Measurements from ENCODE around the gene SCD.

The SCD gene

GRCh38 chr10:100359529-100360150, 12.6 kb downstream of the SCD start:
- peak overlapping the region; percentile 12 for H3K4me2 ChIP-seq (ENCODE audit: low read length)
- H3K9ac ChIP-seq (ENCODE audit: low read length) = peak overlapping the region; percentile 22
- H3K27ac ChIP-seq (ENCODE audit: low read depth, low read length) = peak overlapping the region; percentile 59
- peak overlapping the region; percentile 26 for H3K56ac ChIP-seq (ENCODE audit: low read length)
- peak overlapping the region; percentile 85 for H3K4ac ChIP-seq (ENCODE audit: low read depth, low read length)
- H3K18ac ChIP-seq (ENCODE audit: low read length) = peak overlapping the region; percentile 78
- H4K8ac ChIP-seq (ENCODE audit: low read depth, low read length) = no peak overlapping the region
- peak overlapping the region; percentile 69 for H3K23ac ChIP-seq (ENCODE audit: low read length)
- H2AK5ac ChIP-seq (ENCODE audit: low read length) = peak overlapping the region; percentile 72
- peak overlapping the region; percentile 90 for H2BK5ac ChIP-seq (ENCODE audit: low read length)
- H3K79me1 ChIP-seq (ENCODE audit: low read length) = peaks cover 13% of the 10 kb centered on the region
- H2BK120ac ChIP-seq (ENCODE audit: low read depth, low read length) = no peak overlapping the region
- H3K36me3 ChIP-seq (ENCODE audit: control insufficient read depth, insufficient read depth, low read length) = peaks cover 31% of the 10 kb centered on the region
- H3K79me2 ChIP-seq (ENCODE audit: control insufficient read depth, insufficient read depth, low read length) = peaks cover 10% of the 10 kb centered on the region
- peak; percentile 74 for DNase-seq
- no CpG with 5 or more reads among the region's 3 CpGs for WGBS (ENCODE audit: extremely low coverage, insufficient coverage, low lambda C conversion rate)
- no peak overlapping the region for H2BK15ac ChIP-seq (replicated peaks; ENCODE audit: low read depth)
- H4K5ac ChIP-seq (ENCODE audit: low read length) = peak overlapping the region; percentile 2
- H3K4me1 ChIP-seq (ENCODE audit: control insufficient read depth, low read depth, low read length) = peaks cover 19% of the 10 kb centered on the region
- H3K4me3 ChIP-seq (ENCODE audit: low read length) = no peak overlapping the region
- no peaks in the 10 kb centered on the region for H3K27me3 ChIP-seq (ENCODE audit: insufficient read depth, low read length, poor library complexity)

GRCh38 chr10:100360234-100360633, 13.2 kb downstream of the SCD start:
- H3K56ac ChIP-seq (ENCODE audit: low read length) = peak overlapping the region; percentile 26
- H3K4me2 ChIP-seq (ENCODE audit: low read length) = no peak overlapping the region
- H4K5ac ChIP-seq (ENCODE audit: low read length) = no peak overlapping the region
- no peak overlapping the region for H3K4me3 ChIP-seq (ENCODE audit: low read length)
- peaks cover 26% of the 10 kb centered on the region for H3K36me3 ChIP-seq (ENCODE audit: control insufficient read depth, insufficient read depth, low read length)
- H2AK5ac ChIP-seq (ENCODE audit: low read length) = peak overlapping the region; percentile 72
- H2BK120ac ChIP-seq (ENCODE audit: low read depth, low read length) = no peak overlapping the region
- peak overlapping the region; percentile 85 for H3K4ac ChIP-seq (ENCODE audit: low read depth, low read length)
- peak overlapping the region; percentile 78 for H3K18ac ChIP-seq (ENCODE audit: low read length)
- no peak for DNase-seq
- peak overlapping the region; percentile 69 for H3K23ac ChIP-seq (ENCODE audit: low read length)
- H2BK15ac ChIP-seq (replicated peaks; ENCODE audit: low read depth) = no peak overlapping the region
- H3K9ac ChIP-seq (ENCODE audit: low read length) = peak overlapping the region; percentile 22
- H2BK5ac ChIP-seq (ENCODE audit: low read length) = peak overlapping the region; percentile 84
- peaks cover 10% of the 10 kb centered on the region for H3K79me2 ChIP-seq (ENCODE audit: control insufficient read depth, insufficient read depth, low read length)
- no CpG with 5 or more reads among the region's 6 CpGs for WGBS (ENCODE audit: extremely low coverage, insufficient coverage, low lambda C conversion rate)
- H3K79me1 ChIP-seq (ENCODE audit: low read length) = peaks cover 13% of the 10 kb centered on the region
- peaks cover 19% of the 10 kb centered on the region for H3K4me1 ChIP-seq (ENCODE audit: control insufficient read depth, low read depth, low read length)
- H3K27ac ChIP-seq (ENCODE audit: low read depth, low read length) = peak overlapping the region; percentile 59
- H3K27me3 ChIP-seq (ENCODE audit: insufficient read depth, low read length, poor library complexity) = no peaks in the 10 kb centered on the region
- no peak overlapping the region for H4K8ac ChIP-seq (ENCODE audit: low read depth, low read length)

- DNase-seq = no peak
- Histone ChIP-seq H3K4me3 (ENCODE audit: low read length) (no peak overlapping the region), H3K79me1 (ENCODE audit: low read length) (peaks cover 9% of the 10 kb centered on the region), H3K18ac (ENCODE audit: low read length) (no peak overlapping the region), H2BK5ac (ENCODE audit: low read length) (no peak overlapping the region), H3K27ac (ENCODE audit: low read depth, low read length) (no peak overlapping the region), H3K27me3 (ENCODE audit: insufficient read depth, low read length, poor library complexity) (no peaks in the 10 kb centered on the region), H3K56ac (ENCODE audit: low read length) (no peak overlapping the region), H2BK120ac (ENCODE audit: low read depth, low read length) (no peak overlapping the region), H2BK15ac (replicated peaks; ENCODE audit: low read depth) (no peak overlapping the region), H3K4me2 (ENCODE audit: low read length) (no peak overlapping the region), H4K5ac (ENCODE audit: low read length) (no peak overlapping the region), H3K4me1 (ENCODE audit: control insufficient read depth, low read depth, low read length) (peaks cover 11% of the 10 kb centered on the region), H3K23ac (ENCODE audit: low read length) (no peak overlapping the region), H3K4ac (ENCODE audit: low read depth, low read length) (no peak overlapping the region), H2AK5ac (ENCODE audit: low read length) (no peak overlapping the region), H3K36me3 (ENCODE audit: control insufficient read depth, insufficient read depth, low read length) (peaks cover 14% of the 10 kb centered on the region), H3K79me2 (ENCODE audit: control insufficient read depth, insufficient read depth, low read length) (peaks cover 6% of the 10 kb centered on the region), H4K8ac (ENCODE audit: low read depth, low read length) (no peak overlapping the region), H3K9ac (ENCODE audit: low read length) (no peak overlapping the region)
- no CpG with 5 or more reads among the region's 6 CpGs for WGBS (ENCODE audit: extremely low coverage, insufficient coverage, low lambda C conversion rate)
Observed at GRCh38 chr10:100362570-100363496, 15.8 kb downstream of the SCD start.

- Histone ChIP-seq H3K23ac (ENCODE audit: low read length) (no peak overlapping the region), H3K79me1 (ENCODE audit: low read length) (peaks cover 9% of the 10 kb centered on the region), H3K27ac (ENCODE audit: low read depth, low read length) (no peak overlapping the region), H3K56ac (ENCODE audit: low read length) (no peak overlapping the region), H3K4ac (ENCODE audit: low read depth, low read length) (no peak overlapping the region), H3K4me1 (ENCODE audit: control insufficient read depth, low read depth, low read length) (peaks cover 11% of the 10 kb centered on the region), H4K8ac (ENCODE audit: low read depth, low read length) (no peak overlapping the region), H3K27me3 (ENCODE audit: insufficient read depth, low read length, poor library complexity) (no peaks in the 10 kb centered on the region), H3K36me3 (ENCODE audit: control insufficient read depth, insufficient read depth, low read length) (peaks cover 13% of the 10 kb centered on the region), H2BK120ac (ENCODE audit: low read depth, low read length) (no peak overlapping the region), H3K18ac (ENCODE audit: low read length) (no peak overlapping the region), H3K9ac (ENCODE audit: low read length) (no peak overlapping the region), H3K79me2 (ENCODE audit: control insufficient read depth, insufficient read depth, low read length) (peaks cover 6% of the 10 kb centered on the region), H2BK5ac (ENCODE audit: low read length) (no peak overlapping the region), H2BK15ac (replicated peaks; ENCODE audit: low read depth) (no peak overlapping the region), H3K4me3 (ENCODE audit: low read length) (no peak overlapping the region), H2AK5ac (ENCODE audit: low read length) (no peak overlapping the region), H4K5ac (ENCODE audit: low read length) (no peak overlapping the region), H3K4me2 (ENCODE audit: low read length) (no peak overlapping the region)
- no CpG with 5 or more reads among the region's 3 CpGs for WGBS (ENCODE audit: extremely low coverage, insufficient coverage, low lambda C conversion rate)
- no peak for DNase-seq
Observed at GRCh38 chr10:100364175-100364574, 17.1 kb downstream of the SCD start.

- no peak overlapping the region for H2BK120ac ChIP-seq (ENCODE audit: low read depth, low read length)
- WGBS (ENCODE audit: extremely low coverage, insufficient coverage, low lambda C conversion rate) = no CpG with 5 or more reads among the region's 7 CpGs
- no peak overlapping the region for H4K5ac ChIP-seq (ENCODE audit: low read length)
- no peaks in the 10 kb centered on the region for H3K27me3 ChIP-seq (ENCODE audit: insufficient read depth, low read length, poor library complexity)
- H3K36me3 ChIP-seq (ENCODE audit: control insufficient read depth, insufficient read depth, low read length) = peaks cover 8% of the 10 kb centered on the region
- peak overlapping the region; percentile 49 for H3K56ac ChIP-seq (ENCODE audit: low read length)
- H2AK5ac ChIP-seq (ENCODE audit: low read length) = no peak overlapping the region
- no peak overlapping the region for H2BK5ac ChIP-seq (ENCODE audit: low read length)
- H3K4me3 ChIP-seq (ENCODE audit: low read length) = no peak overlapping the region
- H3K79me1 ChIP-seq (ENCODE audit: low read length) = peaks cover 7% of the 10 kb centered on the region
- H4K8ac ChIP-seq (ENCODE audit: low read depth, low read length) = no peak overlapping the region
- peak; percentile 96 for DNase-seq
- H3K4me2 ChIP-seq (ENCODE audit: low read length) = no peak overlapping the region
- no peak overlapping the region for H3K18ac ChIP-seq (ENCODE audit: low read length)
- peak overlapping the region; percentile 45 for H3K27ac ChIP-seq (ENCODE audit: low read depth, low read length)
- H3K23ac ChIP-seq (ENCODE audit: low read length) = no peak overlapping the region
- H3K4ac ChIP-seq (ENCODE audit: low read depth, low read length) = no peak overlapping the region
- H3K4me1 ChIP-seq (ENCODE audit: control insufficient read depth, low read depth, low read length) = peaks cover 5% of the 10 kb centered on the region
- H3K9ac ChIP-seq (ENCODE audit: low read length) = no peak overlapping the region
- H3K79me2 ChIP-seq (ENCODE audit: control insufficient read depth, insufficient read depth, low read length) = peaks cover 6% of the 10 kb centered on the region
- no peak overlapping the region for H2BK15ac ChIP-seq (replicated peaks; ENCODE audit: low read depth)
Observed at GRCh38 chr10:100364735-100365391, 17.8 kb downstream of the SCD start.

Data from mesendoderm (in vitro differentiated cells).